ENCODE results near the gene KRT75.

DNA sequence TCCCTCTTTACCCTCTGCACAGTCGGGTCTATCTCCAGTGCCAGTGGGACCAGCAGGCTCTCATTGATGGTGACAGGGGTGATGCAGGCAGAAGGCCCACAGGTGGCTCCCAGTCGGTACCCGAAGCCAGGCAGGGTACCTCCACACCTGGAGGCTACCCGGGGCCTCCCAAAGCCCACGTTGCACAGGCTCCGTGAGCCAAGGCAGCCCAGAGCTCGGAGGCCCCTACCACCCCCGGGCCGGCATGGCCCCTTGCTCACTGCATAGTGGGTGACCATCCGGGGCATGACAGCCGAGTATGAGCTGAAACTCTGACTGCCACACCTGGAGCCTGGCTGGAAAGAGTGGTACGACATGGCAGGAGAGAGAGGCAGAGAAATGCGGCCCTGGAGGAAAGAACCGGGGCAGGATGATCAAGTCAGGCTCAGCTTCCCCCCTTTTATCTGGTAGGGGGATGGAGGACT, 28.2 kb downstream of the KRT75 start, which contains the start of gene KRT82:
- TF ChIP-seq, protein P1, sequence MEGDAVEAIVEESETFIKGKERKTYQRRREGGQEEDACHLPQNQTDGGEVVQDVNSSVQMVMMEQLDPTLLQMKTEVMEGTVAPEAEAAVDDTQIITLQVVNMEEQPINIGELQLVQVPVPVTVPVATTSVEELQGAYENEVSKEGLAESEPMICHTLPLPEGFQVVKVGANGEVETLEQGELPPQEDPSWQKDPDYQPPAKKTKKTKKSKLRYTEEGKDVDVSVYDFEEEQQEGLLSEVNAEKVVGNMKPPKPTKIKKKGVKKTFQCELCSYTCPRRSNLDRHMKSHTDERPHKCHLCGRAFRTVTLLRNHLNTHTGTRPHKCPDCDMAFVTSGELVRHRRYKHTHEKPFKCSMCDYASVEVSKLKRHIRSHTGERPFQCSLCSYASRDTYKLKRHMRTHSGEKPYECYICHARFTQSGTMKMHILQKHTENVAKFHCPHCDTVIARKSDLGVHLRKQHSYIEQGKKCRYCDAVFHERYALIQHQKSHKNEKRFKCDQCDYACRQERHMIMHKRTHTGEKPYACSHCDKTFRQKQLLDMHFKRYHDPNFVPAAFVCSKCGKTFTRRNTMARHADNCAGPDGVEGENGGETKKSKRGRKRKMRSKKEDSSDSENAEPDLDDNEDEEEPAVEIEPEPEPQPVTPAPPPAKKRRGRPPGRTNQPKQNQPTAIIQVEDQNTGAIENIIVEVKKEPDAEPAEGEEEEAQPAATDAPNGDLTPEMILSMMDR (IDR thresholded peaks at IDR 0.05; ENCODE audit: extremely low read depth in 1 of 2, insufficient read depth in 1 of 2, low read depth in 1 of 2, low read length in 2 of 2): no peak
- TF ChIP-seq POLR2AphosphoS5 (IDR thresholded peaks at IDR 0.05; ENCODE audit: insufficient read depth, low read depth, low read length) (no peak), POLR2A (IDR thresholded peaks at IDR 0.05; ENCODE audit: low read depth, low read length) (no peak), EZH2 (IDR thresholded peaks at IDR 0.05; ENCODE audit: borderline replicate concordance, low read depth, low read length, severe bottlenecking) (no peak), JUN (IDR thresholded peaks at IDR 0.05; ENCODE audit: borderline replicate concordance, insufficient read depth, insufficient read length, low read depth) (no peak)

Measured in endothelial cell of umbilical vein (primary cell).